GM12878 (cell line): ENCODE results near the gene BCOR. TPM values are rescaled to one million over a fixed set of nuclear protein-coding genes. Genes with fewer than 3 reads are reported as not detected.

Source experiments
- ATAC-seq: fragments of 200-7000 bp; cut with Tn5 transposase; 3 replicates; pipeline ENCODE4 v1.9.1; 2020; ENCODE audit warnings: mild to moderate bottlenecking, moderate library complexity
- BruUV-seq: library from RNA; stranded (reverse); fragments of 400-500 nt; replicated peaks from 2 replicates; lab custom pipeline; 2021; lab: Mats Ljungman, UMichigan
- CTCF ChIA-PET: fragments of 300-600 bp; sonication (Branson Sonifier 250); formaldehyde crosslinking; extraction: SDS; loops from one replicate; lab custom pipeline; 2021; ENCODE audit warnings: inconsistent platforms; lab: Yijun Ruan, JAX
- POLR2A ChIA-PET: fragments of 350-600 bp; formaldehyde crosslinking; extraction: SDS; loops from one replicate; lab custom pipeline; 2021; ENCODE audit warnings: inconsistent platforms; lab: Charles Lee
- RAD21 ChIA-PET: fragments of 300-600 bp; sonication (Branson Sonifier 250); formaldehyde crosslinking; loops from one replicate; lab custom pipeline; 2023; ENCODE audit warnings: antibody characterized with exemption; ENCODE audit not compliant: unreplicated experiment; lab: Charles Lee
- SMC1A ChIA-PET: fragments of 300-600 bp; sonication (Branson Sonifier 250); formaldehyde crosslinking; loops from one replicate; lab custom pipeline; 2023; ENCODE audit not compliant: unreplicated experiment, uncharacterized antibody; lab: Charles Lee
- DNase-seq: peaks from one replicate; pipeline ENCODE4 v3.0.0-alpha.2; 2011; ENCODE audit warnings: low read depth, low spot score
- FAIRE-seq: peaks from 3 replicates; lab custom pipeline; 2011; peaks lifted over from hg19 to GRCh38; lab: Jason Lieb, UNC
- H2AFZ ChIP-seq: 2 replicates; pipeline ENCODE4 v1.6.0; 2011; ENCODE audit warnings: low read depth, low read length, control low read depth; ENCODE audit not compliant: control insufficient read depth
- H3K27ac ChIP-seq: 2 replicates; pipeline ENCODE4 v1.5.1; 2011; ENCODE audit warnings: control low read depth; ENCODE audit not compliant: control insufficient read depth, insufficient read depth
- H3K27me3 ChIP-seq, 2 experiments: replicated peaks in 1 of 2; 2 replicates each; pipeline versions ENCODE4 v1.6.0 to v1.6.1; 2011; ENCODE audit warnings: low read length in 1 of 2; ENCODE audit not compliant: control insufficient read depth in 2 of 2, insufficient read depth in 2 of 2
- H3K36me3 ChIP-seq, 2 experiments: 2 replicates each; pipeline ENCODE4 v1.5.1; 2011; ENCODE audit warnings: low read length in 1 of 2; ENCODE audit not compliant: control insufficient read depth in 2 of 2, insufficient read depth in 2 of 2
- H3K4me1 ChIP-seq: 2 replicates; pipeline ENCODE4 v1.6.1; 2011; ENCODE audit warnings: mild to moderate bottlenecking, low read length, moderate library complexity, mixed read lengths; ENCODE audit not compliant: control insufficient read depth, insufficient read depth
- H3K4me2 ChIP-seq: 2 replicates; pipeline ENCODE4 v1.6.0; 2011; ENCODE audit warnings: control low read depth; ENCODE audit not compliant: control insufficient read depth, insufficient read depth
- H3K4me3 ChIP-seq: fragments of 200-600 bp; sonication (generic); 2 replicates; pipeline ENCODE4 v1.5.1; 2016
- H3K79me2 ChIP-seq: 2 replicates; pipeline ENCODE4 v1.6.0; 2011; ENCODE audit warnings: low read length; ENCODE audit not compliant: control insufficient read depth, insufficient read depth
- H3K9ac ChIP-seq: 2 replicates; pipeline ENCODE4 v1.8.0; 2011; ENCODE audit warnings: low read length, control low read depth, mixed read lengths; ENCODE audit not compliant: control insufficient read depth, insufficient read depth
- H3K9me3 ChIP-seq: replicated peaks from 3 replicates; pipeline ENCODE4 v1.5.1; 2011; ENCODE audit warnings: mild to moderate bottlenecking, low read length; ENCODE audit not compliant: control insufficient read depth, insufficient read depth
- H4K20me1 ChIP-seq: 2 replicates; pipeline ENCODE4 v1.6.0; 2011; ENCODE audit not compliant: control insufficient read depth, insufficient read depth
- ATF2 ChIP-seq: IDR thresholded peaks from 2 replicates; pipeline ENCODE4 v1.6.1; 2012; ENCODE audit warnings: low read length, inconsistent platforms
- CBX3 ChIP-seq: fragments of 200-600 bp; sonication (generic); IDR thresholded peaks from 2 replicates; pipeline ENCODE4 v1.6.1; 2016; ENCODE audit warnings: low read depth, borderline replicate concordance
- E4F1 ChIP-seq: fragments of 450-650 bp; IDR thresholded peaks from 2 replicates; pipeline ENCODE4 v1.6.1; 2018; ENCODE audit warnings: borderline replicate concordance, mild to moderate bottlenecking; ENCODE audit not compliant: partially characterized antibody
- IRF4 ChIP-seq: IDR thresholded peaks from 2 replicates; pipeline ENCODE4 v1.6.1; 2011; ENCODE audit warnings: low read depth, low read length
- MEF2B ChIP-seq: fragments of 450-650 bp; IDR thresholded peaks from 2 replicates; pipeline ENCODE4 v1.6.1; 2018; ENCODE audit warnings: mild to moderate bottlenecking, moderate library complexity; ENCODE audit not compliant: partially characterized antibody, poor library complexity, severe bottlenecking
- MXI1 ChIP-seq: fragments of 150-350 bp; IDR thresholded peaks from 2 replicates; pipeline ENCODE4 v1.6.1; 2011; ENCODE audit warnings: low read depth, mild to moderate bottlenecking, inconsistent platforms, low read length, improper control_type of control experiment
- MYB ChIP-seq: fragments of 150-350 bp; IDR thresholded peaks from 2 replicates; pipeline ENCODE4 v1.6.1; 2014; ENCODE audit warnings: mild to moderate bottlenecking, low read depth, low read length, borderline replicate concordance
- NFYA ChIP-seq: IDR thresholded peaks from 2 replicates; pipeline ENCODE4 v1.6.1; 2011; ENCODE audit warnings: low read depth, mild to moderate bottlenecking, low read length, improper control_type of control experiment, borderline replicate concordance
- NR2C2 ChIP-seq: IDR thresholded peaks from 2 replicates; pipeline ENCODE4 v1.6.1; 2011; ENCODE audit warnings: borderline replicate concordance, low read depth; ENCODE audit not compliant: control insufficient read depth, insufficient read length
- NR2F1 ChIP-seq: fragments of 450-650 bp; conservative IDR thresholded peaks from 2 replicates; pipeline ENCODE4 v1.6.1; 2017; ENCODE audit warnings: mild to moderate bottlenecking
- PML ChIP-seq: IDR thresholded peaks from 2 replicates; pipeline ENCODE4 v1.6.1; 2012; ENCODE audit warnings: low read length, inconsistent platforms
- POU2F2 ChIP-seq: IDR thresholded peaks from 3 replicates; pipeline ENCODE4 v1.6.1; 2011; ENCODE audit warnings: low read depth, mild to moderate bottlenecking, low read length, borderline replicate concordance
- RAD51 ChIP-seq: fragments of 450-650 bp; IDR thresholded peaks from 2 replicates; pipeline ENCODE4 v1.6.1; 2016; ENCODE audit warnings: moderate library complexity, mild to moderate bottlenecking, inconsistent platforms
- TCF12 ChIP-seq: IDR thresholded peaks from 2 replicates; pipeline ENCODE4 v1.6.1; 2011; ENCODE audit warnings: low read depth, mild to moderate bottlenecking, low read length
- ZNF24 ChIP-seq: fragments of 450-650 bp; IDR thresholded peaks from 2 replicates; pipeline ENCODE4 v1.6.1; 2017; ENCODE audit warnings: antibody characterized with exemption, mild to moderate bottlenecking
- WGBS: methylation state at CpG from one replicate; pipeline ENCODE4 v1.1.6; 2016; ENCODE audit warnings: low lambda C conversion rate; ENCODE audit not compliant: insufficient replicate concordance, insufficient coverage; ENCODE audit errors: missing lambda C conversion rate; 5-methylcytosine and 5-hydroxymethylcytosine counted together
- in situ Hi-C: fragments of 300-500 bp; cut with MboI; formaldehyde crosslinking; loops from 9 replicates; pipeline ENCODE4 v1.14.3; 2018; ENCODE audit warnings: mixed read lengths
- intact Hi-C: fragments of 100-400 bp; cut with micrococcal nuclease; formaldehyde crosslinking; loops from one replicate; pipeline ENCODE4 v1.14.2; 2022; ENCODE audit not compliant: unreplicated experiment
- polyA plus RNA-seq, 11 experiments: library from polyadenylated mRNA; depleted of rRNA in 4 of 11; unstranded in 6 of 11; stranded (reverse) in 5 of 11; fragments of >200 nt; fragmentation: Nextera tagmentation in 4 of 11; fragmentation: Illumina TruSeq in 1 of 11; extraction: Ambion mirVana in 4 of 11; extraction: Trizol in 1 of 11; gene quantifications; 1 replicate in 1 of 11; 2 replicates in 10 of 11; pipeline versions ENCODE4 v1.2.1 to v1.2.3, GENCODE V29; 2011 to 2016; ENCODE audit warnings: inconsistent platforms in 2 of 11, missing spikeins in 2 of 11, low read depth in 1 of 11
- total RNA-seq, 4 experiments: library from RNA; depleted of rRNA in 3 of 4; stranded (reverse); fragments of >200 nt in 3 of 4; fragmentation: Illumina TruSeq in 1 of 4; extraction: Trizol in 1 of 4; gene quantifications; 2 replicates each; pipeline versions ENCODE4 v1.2.1 to v1.2.3, GENCODE V29; 2013 to 2021

BCOR gene
- total and polyA plus RNA-seq, 10 of the 15 experiments (the other 5 are each of a cell fraction or from before 2014, with no cell fraction given) = 5.1 to 16.4 (median 10.1) TPM

GRCh38 chrX:40121618-40122017, 23.9 kb upstream of the BCOR start:
- in situ Hi-C loops (no loop called here), intact Hi-C loops (no loop called here)
- CTCF ChIA-PET = no interaction called here
- H3K27me3 ChIP-seq = no peaks in the 10 kb centered on the region
- ATAC-seq (no peak), FAIRE-seq (no peak), DNase-seq (no peak)
- SMC1A ChIA-PET = no interaction called here
- TF ChIP-seq PML (no peak), MEF2B (no peak), TCF12 (no peak)
- no peaks in the 10 kb centered on the region; the same call in 2 of the 3 replicates for H3K9me3 ChIP-seq
- H3K4me1 ChIP-seq = no peaks in the 10 kb centered on the region
- H2AFZ ChIP-seq = no peak overlapping the region
- H3K27ac ChIP-seq = no peak overlapping the region
- H3K9ac ChIP-seq = no peak overlapping the region
- H3K4me2 ChIP-seq = no peak overlapping the region
- H3K79me2 ChIP-seq = no peaks in the 10 kb centered on the region
- H4K20me1 ChIP-seq = no peaks in the 10 kb centered on the region
- no peak overlapping the region for H3K4me3 ChIP-seq
- 51% methylated on average over 5 of the region's 5 CpGs for WGBS
- no peaks in the 10 kb centered on the region for H3K36me3 ChIP-seq
- BruUV-seq = no TSS peak
- POLR2A ChIA-PET = no interaction called here
- RAD21 ChIA-PET = no interaction called here

GRCh38 chrX:40120838-40121580, 23.3 kb upstream of the BCOR start:
- ATAC-seq = no peak
- no peak for TF ChIP-seq RAD51
- no peak for TF ChIP-seq E4F1
- no peak for TF ChIP-seq CBX3
- no peak for TF ChIP-seq NFYA
- TF ChIP-seq MXI1 = no peak
- TF ChIP-seq ATF2 = no peak
- no peak for TF ChIP-seq NR2C2
- TF ChIP-seq MYB = no peak
- TF ChIP-seq IRF4 = no peak
- TF ChIP-seq PML = no peak
- no peak for TF ChIP-seq ZNF24
- TF ChIP-seq NR2F1 = no peak
- TF ChIP-seq POU2F2 = no peak

More at GRCh38 chrX:40120838-40121580, 23.3 kb upstream of the BCOR start:
- ChIA-PET POLR2A (no interaction called here), SMC1A (no interaction called here), RAD21 (no interaction called here), CTCF (no interaction called here)
- in situ Hi-C loops = no loop called here
- Histone ChIP-seq H4K20me1 (no peaks in the 10 kb centered on the region), H3K27ac (no peak overlapping the region), H3K79me2 (no peaks in the 10 kb centered on the region), H3K9ac (no peak overlapping the region), H3K4me1 (no peaks in the 10 kb centered on the region), H3K4me2 (no peak overlapping the region), H3K36me3 (no peaks in the 10 kb centered on the region), H3K27me3 (no peaks in the 10 kb centered on the region), H3K9me3 (no peaks in the 10 kb centered on the region; the same call in 2 of the 3 replicates), H3K4me3 (no peak overlapping the region), H2AFZ (no peak overlapping the region)
- intact Hi-C loops = no loop called here
- 46% methylated on average over 11 of the region's 11 CpGs for WGBS
- no peak for DNase-seq
- no TSS peak for BruUV-seq
- no peak for FAIRE-seq
